H9 (cell line): Measurements from ENCODE around the gene MIOS. TPM values are rescaled to one million over a fixed set of nuclear protein-coding genes. Genes with fewer than 3 reads are reported as not detected.

Source experiments
- DNase-seq: peaks from one replicate; pipeline ENCODE4 v3.0.0-alpha.2; 2017
- H2AFZ ChIP-seq: one replicate; pipeline ENCODE4 v1.6.1; 2013; ENCODE audit warnings: mild to moderate bottlenecking, low read length, control low read depth, moderate library complexity
- H2AK5ac ChIP-seq: 2 replicates; pipeline ENCODE4 v1.6.1; 2013; ENCODE audit warnings: low read length, control low read depth, mixed read lengths; ENCODE audit not compliant: insufficient read length
- H2BK120ac ChIP-seq: one replicate; pipeline ENCODE4 v1.6.1; 2013; ENCODE audit warnings: low read depth, mild to moderate bottlenecking, low read length, control low read depth, inconsistent platforms; ENCODE audit not compliant: poor library complexity, severe bottlenecking
- H2BK12ac ChIP-seq: 2 replicates; pipeline ENCODE4 v1.6.1; 2013; ENCODE audit warnings: low read length, control low read depth, mixed read lengths, low read depth; ENCODE audit not compliant: insufficient read length
- H2BK15ac ChIP-seq: 2 replicates; pipeline ENCODE4 v1.6.1; 2013; ENCODE audit warnings: low read depth, low read length, control low read depth
- H2BK20ac ChIP-seq: one replicate; pipeline ENCODE4 v1.6.1; 2013; ENCODE audit warnings: low read depth, mild to moderate bottlenecking, low read length, control low read depth, inconsistent platforms; ENCODE audit not compliant: poor library complexity, severe bottlenecking
- H2BK5ac ChIP-seq: 2 replicates; pipeline ENCODE4 v1.6.1; 2013; ENCODE audit warnings: low read length, control low read depth, mixed read lengths; ENCODE audit not compliant: insufficient read length
- H3K14ac ChIP-seq: 2 replicates; pipeline ENCODE4 v1.6.1; 2013; ENCODE audit warnings: low read length, control low read depth; ENCODE audit not compliant: insufficient read depth
- H3K18ac ChIP-seq: 2 replicates; pipeline ENCODE4 v1.6.1; 2013; ENCODE audit warnings: low read depth, mild to moderate bottlenecking, mixed read lengths, low read length, control low read depth; ENCODE audit not compliant: insufficient read length
- H3K23ac ChIP-seq: 2 replicates; pipeline ENCODE4 v1.6.1; 2013; ENCODE audit warnings: low read length, control low read depth, mixed read lengths, low read depth; ENCODE audit not compliant: insufficient read length
- H3K23me2 ChIP-seq: 2 replicates; pipeline ENCODE4 v1.6.1; 2013; ENCODE audit warnings: low read depth, mild to moderate bottlenecking, mixed read lengths, low read length, control low read depth; ENCODE audit not compliant: insufficient read length, poor library complexity, severe bottlenecking
- H3K27ac ChIP-seq: 2 replicates; pipeline ENCODE4 v1.5.1; 2013; ENCODE audit warnings: low read length, control low read depth, mixed read lengths, low read depth; ENCODE audit not compliant: insufficient read length
- H3K27me3 ChIP-seq: 2 replicates; pipeline ENCODE4 v1.6.1; 2013; ENCODE audit warnings: low read length, control low read depth, inconsistent platforms; ENCODE audit not compliant: insufficient read depth
- H3K4ac ChIP-seq: 2 replicates; pipeline ENCODE4 v1.6.1; 2013; ENCODE audit warnings: low read depth, mild to moderate bottlenecking, control low read depth, inconsistent platforms, low read length, moderate library complexity
- H3K4me1 ChIP-seq: 2 replicates; pipeline ENCODE4 v1.6.1; 2013; ENCODE audit warnings: low read length, control low read depth, inconsistent platforms; ENCODE audit not compliant: insufficient read depth
- H3K4me2 ChIP-seq: 2 replicates; pipeline ENCODE4 v1.6.1; 2013; ENCODE audit warnings: low read length, control low read depth, mixed read lengths; ENCODE audit not compliant: insufficient read length, insufficient read depth
- H3K56ac ChIP-seq: 2 replicates; pipeline ENCODE4 v1.6.1; 2013; ENCODE audit warnings: low read depth, mild to moderate bottlenecking, mixed read lengths, low read length, control low read depth; ENCODE audit not compliant: insufficient read length
- H3K79me1 ChIP-seq: 2 replicates; pipeline ENCODE4 v1.6.1; 2013; ENCODE audit warnings: low read depth, mild to moderate bottlenecking, moderate library complexity, low read length, control low read depth, inconsistent platforms; ENCODE audit not compliant: insufficient read depth, poor library complexity, severe bottlenecking
- H3K79me2 ChIP-seq: 2 replicates; pipeline ENCODE4 v1.6.1; 2013; ENCODE audit warnings: low read length, control low read depth, inconsistent platforms; ENCODE audit not compliant: insufficient read depth
- H3K9ac ChIP-seq: 2 replicates; pipeline ENCODE4 v1.6.1; 2013; ENCODE audit warnings: low read length, control low read depth, mixed read lengths; ENCODE audit not compliant: insufficient read length; ENCODE audit errors: extremely low read depth
- H3K9me3 ChIP-seq: one replicate; pipeline ENCODE4 v1.6.1; 2013; ENCODE audit warnings: low read depth, low read length, inconsistent platforms; ENCODE audit not compliant: control insufficient read depth
- H3T11ph ChIP-seq: one replicate; pipeline ENCODE4 v1.6.1; 2013; ENCODE audit warnings: mild to moderate bottlenecking, low read length, control low read depth, inconsistent platforms
- H4K20me1 ChIP-seq: one replicate; pipeline ENCODE4 v1.6.1; 2013; ENCODE audit not compliant: control insufficient read depth, insufficient read length, insufficient read depth
- H4K5ac ChIP-seq: 2 replicates; pipeline ENCODE4 v1.6.1; 2013; ENCODE audit warnings: low read depth, mild to moderate bottlenecking, mixed read lengths, low read length, control low read depth; ENCODE audit not compliant: insufficient read length
- H4K8ac ChIP-seq: replicated peaks from 2 replicates; pipeline ENCODE4 v1.6.1; 2013; ENCODE audit warnings: low read length, control low read depth, mixed read lengths, low read depth; ENCODE audit not compliant: insufficient read length
- H4K91ac ChIP-seq: 2 replicates; pipeline ENCODE4 v1.6.1; 2013; ENCODE audit warnings: low read depth, mild to moderate bottlenecking, moderate library complexity, mixed read lengths, low read length, control low read depth; ENCODE audit not compliant: insufficient read length
- H3K27ac Mint-ChIP-seq, 3 experiments: 2 replicates in 2 of 3; 3 replicates in 1 of 3; pipeline ENCODE4 v1.8.0; 2020 to 2021; ENCODE audit warnings: mixed read lengths in 3 of 3, mild to moderate bottlenecking in 1 of 3, moderate library complexity in 1 of 3
- H3K27me3 Mint-ChIP-seq: 2 replicates; pipeline ENCODE4 v1.8.0; 2021; ENCODE audit warnings: low read depth, mild to moderate bottlenecking, moderate library complexity, mixed read lengths
- H3K36me3 Mint-ChIP-seq, 3 experiments: 2 replicates in 2 of 3; 3 replicates in 1 of 3; pipeline ENCODE4 v1.8.0; 2020 to 2021; ENCODE audit warnings: low read depth in 3 of 3, mixed read lengths in 3 of 3; ENCODE audit not compliant: insufficient read depth in 1 of 3
- H3K4me1 Mint-ChIP-seq, 2 experiments: 2 replicates each; pipeline ENCODE4 v1.8.0; 2020; ENCODE audit warnings: mixed read lengths in 2 of 2
- H3K4me3 Mint-ChIP-seq, 2 experiments: 2 replicates in 1 of 2; 3 replicates in 1 of 2; pipeline ENCODE4 v1.8.0; 2020 to 2021; ENCODE audit warnings: mild to moderate bottlenecking in 2 of 2, mixed read lengths in 2 of 2, moderate library complexity in 1 of 2
- H3K9me3 Mint-ChIP-seq, 2 experiments: 2 replicates in 1 of 2; 3 replicates in 1 of 2; pipeline ENCODE4 v1.8.0; 2020; ENCODE audit warnings: mild to moderate bottlenecking in 2 of 2, mixed read lengths in 2 of 2, moderate library complexity in 1 of 2
- WGBS: extraction: QIAGEN DNeasy Blood & Tissue Kit; methylation state at CpG from one replicate; pipeline ENCODE4 v1.1.7; 2013; ENCODE audit warnings: missing lambda C conversion rate, low lambda C conversion rate, mixed read lengths; ENCODE audit not compliant: insufficient read length; ENCODE audit errors: extremely low coverage; 5-methylcytosine and 5-hydroxymethylcytosine counted together
- total RNA-seq: library from RNA; stranded (reverse); gene quantifications from 2 replicates; pipeline ENCODE4 v1.2.1, GENCODE V29; 2021
- TF ChIP-seq, protein P1 (sequence below): fragments of 200-600 bp; sonication (generic); conservative IDR thresholded peaks from 3 replicates; pipeline ENCODE4 v1.8.0; 2021; ENCODE audit warnings: antibody characterized with exemption, mild to moderate bottlenecking

Gene MIOS
- total RNA-seq, 1 experiment from 2014 or later = 46.4 TPM

DNA sequence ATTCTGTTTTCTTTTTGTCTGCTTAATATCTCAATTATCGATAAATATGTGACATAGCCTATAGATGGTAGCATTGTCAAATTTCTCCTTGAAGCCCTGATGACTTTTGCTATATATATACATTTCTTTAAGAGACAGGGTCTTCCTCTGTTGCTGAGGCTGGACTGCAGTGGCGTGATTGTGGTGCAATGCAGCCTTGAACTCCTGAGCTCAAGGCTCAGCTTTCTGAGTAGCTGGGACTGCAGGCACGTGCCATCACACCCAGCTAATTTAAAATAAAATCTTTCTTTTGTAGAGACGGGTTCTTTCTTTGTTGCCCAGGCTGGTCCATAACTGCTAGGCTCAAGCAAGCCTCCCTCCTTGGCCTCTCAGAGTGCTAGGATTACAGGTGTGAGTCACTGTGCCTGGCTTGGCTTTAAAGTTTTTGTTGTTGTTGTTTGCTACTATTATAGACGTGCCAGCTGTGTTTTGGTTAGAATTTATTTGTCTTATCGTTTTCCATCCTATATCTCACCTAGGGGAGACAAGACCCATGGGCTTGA, 80.9 kb downstream of the MIOS start:
- no peak overlapping the region for H2BK15ac ChIP-seq
- no peak overlapping the region for H4K8ac ChIP-seq
- no peak overlapping the region for H2AFZ ChIP-seq
- peaks cover 6% of the 10 kb centered on the region for H3K79me1 ChIP-seq
- Mint-ChIP-seq H3K27me3 (no peaks in the 10 kb centered on the region), H3K27ac (peak overlapping the region in 1 of 3 experiments; percentile 54; a peak in 2 of 7 replicates), H3K36me3 (peaks cover 5 to 12% (median 8%) of the 10 kb centered on the region in 3 experiments; a peak in 6 of 7 replicates), H3K9me3 (peaks cover 0 to 9% of the 10 kb centered on the region in 2 experiments; a peak in 4 of 5 replicates), H3K4me1 (peaks cover 8 to 15% of the 10 kb centered on the region in 2 experiments), H3K4me3 (no peak overlapping the region)
- no peak overlapping the region for H4K5ac ChIP-seq
- no peak overlapping the region for H4K91ac ChIP-seq
- no peak overlapping the region for H2BK5ac ChIP-seq
- no peaks in the 10 kb centered on the region for H3K9me3 ChIP-seq
- H3T11ph ChIP-seq = no peak overlapping the region
- H3K14ac ChIP-seq = no peak overlapping the region
- H3K9ac ChIP-seq = no peak overlapping the region
- no peaks in the 10 kb centered on the region for H4K20me1 ChIP-seq
- no peak overlapping the region for H3K56ac ChIP-seq
- no peaks in the 10 kb centered on the region for H3K27me3 ChIP-seq
- no peak overlapping the region for H3K4me2 ChIP-seq
- no peaks in the 10 kb centered on the region for H3K79me2 ChIP-seq
- no peak overlapping the region for H3K18ac ChIP-seq
- H3K23me2 ChIP-seq = no peaks in the 10 kb centered on the region
- H2BK12ac ChIP-seq = no peak overlapping the region
- no peak overlapping the region for H2AK5ac ChIP-seq
- H3K4me1 ChIP-seq = no peaks in the 10 kb centered on the region
- no peak overlapping the region for H3K4ac ChIP-seq
- no peak overlapping the region for H2BK120ac ChIP-seq
- no CpG with 5 or more reads among the region's 6 CpGs for WGBS
- no peak overlapping the region for H2BK20ac ChIP-seq
- H3K27ac ChIP-seq = no peak overlapping the region
- H3K23ac ChIP-seq = no peak overlapping the region
- no peak for DNase-seq
- TF ChIP-seq, protein P1, sequence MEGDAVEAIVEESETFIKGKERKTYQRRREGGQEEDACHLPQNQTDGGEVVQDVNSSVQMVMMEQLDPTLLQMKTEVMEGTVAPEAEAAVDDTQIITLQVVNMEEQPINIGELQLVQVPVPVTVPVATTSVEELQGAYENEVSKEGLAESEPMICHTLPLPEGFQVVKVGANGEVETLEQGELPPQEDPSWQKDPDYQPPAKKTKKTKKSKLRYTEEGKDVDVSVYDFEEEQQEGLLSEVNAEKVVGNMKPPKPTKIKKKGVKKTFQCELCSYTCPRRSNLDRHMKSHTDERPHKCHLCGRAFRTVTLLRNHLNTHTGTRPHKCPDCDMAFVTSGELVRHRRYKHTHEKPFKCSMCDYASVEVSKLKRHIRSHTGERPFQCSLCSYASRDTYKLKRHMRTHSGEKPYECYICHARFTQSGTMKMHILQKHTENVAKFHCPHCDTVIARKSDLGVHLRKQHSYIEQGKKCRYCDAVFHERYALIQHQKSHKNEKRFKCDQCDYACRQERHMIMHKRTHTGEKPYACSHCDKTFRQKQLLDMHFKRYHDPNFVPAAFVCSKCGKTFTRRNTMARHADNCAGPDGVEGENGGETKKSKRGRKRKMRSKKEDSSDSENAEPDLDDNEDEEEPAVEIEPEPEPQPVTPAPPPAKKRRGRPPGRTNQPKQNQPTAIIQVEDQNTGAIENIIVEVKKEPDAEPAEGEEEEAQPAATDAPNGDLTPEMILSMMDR = no peak
